ENCODE measurements around the gene P4HA3.

The P4HA3 gene

DNA sequence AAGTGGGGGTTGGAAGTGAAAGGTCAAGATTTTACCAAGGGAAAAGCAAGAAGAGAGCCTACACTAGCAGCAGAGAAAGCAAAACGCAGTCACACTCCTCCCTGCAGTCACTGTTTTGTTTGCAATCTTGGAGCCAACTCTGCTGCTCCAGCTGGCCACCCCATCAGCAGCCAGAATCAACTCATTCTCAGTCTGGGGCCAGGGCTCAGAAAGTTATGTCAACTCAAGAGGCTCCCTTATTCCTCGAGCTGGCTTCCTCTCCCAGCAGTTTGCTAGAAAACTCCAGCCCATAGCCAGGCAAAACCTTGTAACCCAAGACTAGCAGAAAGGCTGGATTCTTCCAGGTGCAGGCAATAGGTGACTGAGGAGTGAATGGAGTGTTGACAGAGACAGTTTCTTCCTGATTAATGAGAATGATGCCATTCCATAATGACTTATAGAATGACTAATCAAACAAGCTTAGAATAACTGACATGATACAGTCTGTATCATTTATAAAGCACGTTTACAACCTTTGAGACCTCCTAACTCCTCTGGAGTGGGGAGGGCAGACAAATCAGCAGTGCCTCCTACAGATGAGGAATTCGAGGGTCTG, 53.4 kb downstream of the P4HA3 start:
- no peak for DNase-seq

DNA sequence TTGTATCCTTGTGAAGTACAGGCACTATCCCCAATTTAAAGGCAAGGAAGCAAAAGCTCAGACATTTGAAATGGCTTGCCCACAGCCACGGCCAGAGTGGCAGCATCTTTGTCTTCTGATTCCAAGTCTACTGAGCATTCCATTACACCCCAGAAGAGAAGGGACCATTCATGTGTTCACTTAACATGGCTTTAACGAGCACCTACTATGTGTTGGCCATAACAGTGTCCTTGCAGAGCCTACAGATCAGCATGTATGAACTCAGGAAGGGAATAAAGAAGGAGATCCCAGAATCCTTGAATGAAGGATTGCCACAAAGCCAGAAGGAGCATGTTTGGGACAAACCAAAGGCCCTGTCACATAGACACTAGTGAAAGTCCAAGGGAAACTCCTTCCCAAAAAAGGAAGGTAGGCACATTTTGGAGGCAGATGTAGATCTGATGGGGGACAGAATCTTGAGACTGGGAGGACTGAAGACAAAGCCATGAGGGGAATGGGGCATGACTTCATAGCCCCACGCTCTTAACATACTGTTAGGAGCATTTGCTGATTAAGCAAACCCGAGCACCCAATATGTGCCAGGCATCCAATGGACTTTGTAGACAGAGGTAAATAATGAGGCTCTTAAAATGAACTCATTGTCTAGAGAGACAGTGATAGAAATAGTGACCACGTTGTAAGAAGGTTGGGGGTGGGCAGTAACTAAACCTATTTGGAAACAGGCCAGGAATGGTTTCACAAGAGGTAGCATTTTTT, 54.9 kb downstream of the P4HA3 start:
- DNase-seq = no peak

GRCh38 chr11:74255741-74256375, 55.6 kb downstream of the P4HA3 start:
- DNase-seq = peak; percentile 64

- no peak for DNase-seq
Observed at GRCh38 chr11:74253361-74253760, 58.1 kb downstream of the P4HA3 start.

DNA sequence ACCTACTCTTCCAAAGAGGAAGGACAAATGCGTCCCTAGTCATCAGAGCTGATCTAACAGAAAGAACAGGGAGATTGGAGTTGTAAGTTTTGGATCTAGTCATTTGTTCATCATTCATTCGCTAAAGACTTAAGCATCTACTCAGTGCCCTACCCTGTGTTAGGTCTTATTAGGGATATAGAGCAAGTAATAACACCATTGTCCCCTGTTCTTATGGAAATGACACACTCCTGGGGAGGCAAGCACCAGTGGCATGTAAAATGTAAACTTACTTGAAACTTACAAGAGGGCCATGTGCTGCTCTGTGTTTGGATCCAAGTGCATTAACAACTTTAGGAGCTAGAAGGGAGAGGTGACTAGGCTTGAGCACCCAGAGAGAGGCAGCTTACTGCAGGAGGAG, 61.9 kb downstream of the P4HA3 start:
- DNase-seq = no peak

- no peak for DNase-seq
Observed at GRCh38 chr11:74248469-74248868, 63.0 kb downstream of the P4HA3 start.

DNA sequence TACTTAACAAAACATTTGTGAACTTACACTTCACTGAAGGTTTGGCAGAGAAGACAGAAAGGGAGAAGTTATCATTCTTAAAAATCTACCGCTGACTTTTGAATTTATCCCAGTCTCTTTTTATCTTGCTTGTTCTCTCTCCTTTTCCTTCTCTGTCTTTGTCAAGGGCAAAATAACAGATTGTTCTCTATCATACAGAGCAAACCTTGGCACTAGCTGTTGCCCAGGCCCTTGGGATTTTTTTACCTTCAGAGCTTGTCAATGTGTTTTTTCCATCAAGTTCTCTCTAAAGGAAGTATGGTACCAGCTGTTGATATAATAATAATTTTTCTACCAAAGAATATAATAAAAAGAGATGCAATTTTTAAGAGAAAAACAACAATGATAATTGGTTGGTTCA, 73.2 kb downstream of the P4HA3 start:
- no peak for DNase-seq

DNA sequence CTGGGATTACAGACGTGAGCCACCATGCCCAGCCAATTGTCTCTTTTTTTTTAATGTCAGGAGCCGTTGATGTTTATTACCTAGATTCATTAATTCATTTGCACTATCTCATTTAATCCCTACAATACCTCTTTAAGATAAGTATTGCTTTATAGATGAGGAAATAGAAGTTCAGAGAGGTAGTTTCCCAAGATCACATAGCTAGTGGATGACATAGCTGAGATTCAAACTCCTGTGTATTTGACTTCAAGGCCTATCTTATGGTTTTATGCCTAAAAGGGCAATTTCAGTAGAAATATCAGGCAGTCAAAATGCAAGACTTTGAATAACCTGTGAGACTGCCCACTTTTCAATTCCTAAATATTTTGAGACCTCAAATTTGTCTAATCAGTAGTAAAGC, 73.9 kb downstream of the P4HA3 start:
- DNase-seq = no peak

- no peak for DNase-seq
Observed at GRCh38 chr11:74235121-74235520, 76.3 kb downstream of the P4HA3 start.

DNA sequence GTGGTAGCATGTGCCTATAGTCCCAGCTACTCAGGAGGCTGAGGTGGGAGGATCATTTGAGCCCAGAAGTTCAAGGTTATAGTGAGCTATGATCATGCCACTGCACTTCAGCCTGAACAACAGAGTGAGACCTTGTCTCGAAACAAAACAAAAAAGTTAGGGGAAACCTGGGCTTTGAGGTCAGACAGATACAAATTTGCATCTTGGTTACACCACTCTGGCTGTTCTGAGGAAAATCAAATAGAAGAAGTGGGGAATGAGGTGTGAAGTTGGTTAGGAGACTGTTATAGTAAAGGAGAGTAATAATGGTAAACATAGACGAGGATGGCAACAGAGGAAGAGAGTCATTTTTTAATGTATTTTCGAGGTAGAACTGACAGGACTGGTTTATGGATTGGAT, 77.8 kb downstream of the P4HA3 start:
- DNase-seq = no peak

- DNase-seq = peak; percentile 48
Observed at GRCh38 chr11:74232311-74232950, 79.0 kb downstream of the P4HA3 start.

DNA sequence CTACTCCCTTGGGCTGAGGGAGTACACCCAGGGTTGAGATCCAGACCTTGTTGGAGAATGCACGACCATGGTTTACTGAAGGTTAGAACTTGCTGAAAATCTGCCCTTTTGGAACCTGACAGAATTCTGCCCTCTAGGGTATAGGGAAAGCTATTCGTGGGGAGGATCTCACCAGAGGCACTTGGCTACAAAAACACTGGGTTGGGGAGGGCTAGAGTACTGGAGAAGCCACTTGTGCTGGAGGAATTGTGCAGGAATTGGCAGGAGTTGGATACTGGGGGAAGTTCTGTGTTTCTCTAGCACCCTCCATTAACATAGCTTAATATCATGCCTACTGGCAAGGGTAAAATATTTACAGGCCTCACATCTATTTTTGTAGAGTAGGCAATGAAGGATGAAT, 84.5 kb downstream of the P4HA3 start:
- no peak for DNase-seq

DNA sequence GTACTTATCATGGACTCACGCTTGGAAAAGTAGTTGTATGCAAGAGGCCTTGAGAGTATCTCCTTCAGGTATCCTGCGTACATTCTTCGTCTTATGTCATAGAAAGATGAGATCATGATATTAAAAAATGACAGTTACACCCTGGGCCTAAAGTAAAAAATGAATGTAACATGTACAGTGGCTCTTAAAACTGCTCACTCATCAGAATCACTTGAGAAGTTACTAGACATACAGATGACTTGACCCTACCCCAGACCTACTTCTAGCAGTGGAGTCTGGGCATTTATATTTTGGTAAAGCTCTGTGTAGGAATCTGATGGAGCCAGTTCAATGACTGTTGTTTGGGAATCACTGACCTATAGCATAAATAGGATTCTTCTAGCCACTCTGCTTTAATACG, 85.9 kb downstream of the P4HA3 start:
- no peak for DNase-seq

DNA sequence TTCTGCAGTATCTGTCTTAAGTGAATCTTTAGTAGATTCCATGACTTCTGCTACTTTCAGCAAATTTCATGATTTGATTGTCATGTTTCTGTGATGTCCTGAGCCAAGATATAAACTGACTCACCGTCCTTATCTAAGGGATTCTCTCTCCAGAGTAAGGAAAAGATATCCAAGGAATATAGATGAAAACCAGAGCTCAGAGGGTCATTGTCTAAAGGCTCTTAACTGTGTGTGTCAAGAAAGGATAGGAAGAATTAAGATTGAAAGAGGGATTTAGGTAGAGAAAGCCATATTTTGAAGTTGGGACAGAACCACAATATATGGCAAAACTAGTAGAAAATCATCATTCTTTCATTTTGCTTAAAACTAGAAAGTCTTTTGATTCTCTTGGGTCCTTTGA, 89.6 kb downstream of the P4HA3 start:
- DNase-seq = no peak

GRCh38 chr11:74220376-74220775, 91.1 kb downstream of the P4HA3 start:
- DNase-seq = no peak
